GM12874 (cell line): ENCODE measurements around the gene RPH3AL.

Source experiments
- CTCF ChIP-seq: IDR thresholded peaks from 2 replicates; pipeline ENCODE4 v1.5.1; 2011; ENCODE audit warnings: low read depth, mild to moderate bottlenecking, control low read depth, low read length, moderate library complexity; ENCODE audit not compliant: insufficient read depth

The RPH3AL gene

GRCh38 chr17:353213-353837, 718 bp upstream of the RPH3AL start:
- no peak for TF ChIP-seq CTCF

- no peak for TF ChIP-seq CTCF
These were observed 659 bp downstream of the RPH3AL start for GRCh38 chr17:351875-352420.

GRCh38 chr17:351449-351738, 1.2 kb downstream of the RPH3AL start:
- no peak for TF ChIP-seq CTCF

- no peak for TF ChIP-seq CTCF
These were observed 1.7 kb downstream of the RPH3AL start for GRCh38 chr17:350706-351448.

GRCh38 chr17:349666-350065, 2.9 kb downstream of the RPH3AL start:
- TF ChIP-seq CTCF, result no peak

GRCh38 chr17:348692-349425, 3.7 kb downstream of the RPH3AL start:
- no peak for TF ChIP-seq CTCF

GRCh38 chr17:348012-348411, 4.6 kb downstream of the RPH3AL start:
- no peak for TF ChIP-seq CTCF
